ENCODE data around the gene CDIPT.

CDIPT gene

DNA sequence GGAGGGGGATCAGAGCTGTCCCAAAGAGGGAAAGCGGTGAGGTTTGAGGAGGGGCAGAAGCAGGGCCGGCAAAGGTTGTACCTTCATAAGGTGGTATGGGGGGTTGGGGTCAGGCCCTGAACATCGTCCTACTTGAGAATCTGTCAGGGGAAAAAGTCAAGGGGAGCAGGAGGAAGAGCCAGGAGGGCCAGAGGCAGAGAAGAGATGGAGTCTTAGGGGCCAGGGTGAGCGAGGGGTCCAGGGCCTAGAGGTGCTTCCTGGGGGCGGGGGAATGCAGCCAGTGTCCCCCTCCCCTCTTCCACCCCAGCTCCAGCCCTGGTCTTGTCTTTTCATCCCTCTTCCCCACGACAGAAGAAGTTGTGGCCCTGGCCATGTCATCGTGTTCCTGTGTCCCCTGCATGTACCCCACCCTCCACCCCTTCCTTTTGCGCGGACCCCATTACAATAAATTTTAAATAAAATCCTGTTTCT, 52.3 kb downstream of the CDIPT start:
- H3K36me3 ChIP-seq (ENCODE audit: control insufficient read depth, insufficient read depth, low read length) = peaks cover 5% of the 10 kb centered on the region

GRCh38 chr16:29809850-29810698, 53.0 kb downstream of the CDIPT start:
- Histone ChIP-seq H3K9ac (ENCODE audit: low read length) (peak overlapping the region; percentile 45), H3K36me3 (ENCODE audit: control insufficient read depth, insufficient read depth, low read length) (peaks cover 5% of the 10 kb centered on the region), H3K27me3 (ENCODE audit: control insufficient read depth, insufficient read depth, low read length) (peaks cover 22% of the 10 kb centered on the region), H3K4me3 (ENCODE audit: low read length) (no peak overlapping the region), H3K9me3 (ENCODE audit: control insufficient read depth, low read length) (no peaks in the 10 kb centered on the region), H3K4me1 (ENCODE audit: control insufficient read depth, insufficient read depth, low read length) (peaks cover 61% of the 10 kb centered on the region)

More for the DNA sequence above, 52.3 kb downstream of the CDIPT start:
- peak overlapping the region; percentile 33 for H3K4me3 ChIP-seq (ENCODE audit: low read length)
- no peaks in the 10 kb centered on the region for H3K9me3 ChIP-seq (ENCODE audit: control insufficient read depth, low read length)
- H3K27me3 ChIP-seq (ENCODE audit: control insufficient read depth, insufficient read depth, low read length) = peaks cover 22% of the 10 kb centered on the region
- H3K4me1 ChIP-seq (ENCODE audit: control insufficient read depth, insufficient read depth, low read length) = peaks cover 64% of the 10 kb centered on the region
- peak overlapping the region; percentile 45 for H3K9ac ChIP-seq (ENCODE audit: low read length)

- no peak overlapping the region for H3K4me3 ChIP-seq (ENCODE audit: low read length)
- H3K4me1 ChIP-seq (ENCODE audit: control insufficient read depth, insufficient read depth, low read length) = peaks cover 61% of the 10 kb centered on the region
- peaks cover 5% of the 10 kb centered on the region for H3K36me3 ChIP-seq (ENCODE audit: control insufficient read depth, insufficient read depth, low read length)
- peaks cover 21% of the 10 kb centered on the region for H3K27me3 ChIP-seq (ENCODE audit: control insufficient read depth, insufficient read depth, low read length)
- peak overlapping the region; percentile 66 for H3K9ac ChIP-seq (ENCODE audit: low read length)
- no peaks in the 10 kb centered on the region for H3K9me3 ChIP-seq (ENCODE audit: control insufficient read depth, low read length)
Measured at GRCh38 chr16:29809031-29809747, 53.8 kb downstream of the CDIPT start.

Data from mucosa of stomach (tissue), 1 donor.